ENCODE data around the gene MTG2. TPM values are rescaled to one million over a fixed set of nuclear protein-coding genes. Genes with fewer than 3 reads are reported as not detected.

The MTG2 gene
- polyA plus RNA-seq, 1 donor from 2014 or later: 36.1 TPM

DNA sequence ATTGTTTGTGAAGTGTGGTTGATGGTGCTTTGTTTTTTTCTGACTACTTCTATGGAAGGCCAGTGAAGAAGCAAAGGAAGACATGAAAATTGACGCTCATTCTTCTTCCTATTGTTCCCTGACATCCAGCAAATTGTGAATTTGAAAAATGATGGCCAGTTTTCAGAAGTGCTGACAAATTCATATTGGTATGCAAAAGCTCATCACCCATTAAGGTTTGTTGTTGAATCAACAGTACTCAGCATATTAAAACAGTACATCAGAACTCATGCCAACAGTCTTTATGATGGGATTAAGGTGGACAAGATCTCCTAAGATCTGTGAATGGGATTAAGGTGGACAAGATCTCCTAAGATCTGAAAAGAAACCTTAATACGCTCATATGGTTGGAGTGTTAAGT is 1.0 kb upstream of the MTG2 start:
- Histone ChIP-seq H3F3A (ENCODE audit: insufficient read depth, low read length, poor library complexity, severe bottlenecking) (peaks cover 5% of the 10 kb centered on the region), H3K27ac (ENCODE audit: low read length) (no peak overlapping the region), H3K9me2 (ENCODE audit: insufficient read depth, low read length) (no peaks in the 10 kb centered on the region), H3K4me2 (ENCODE audit: low read length) (peak overlapping the region; percentile 49), H3K4me3 (ENCODE audit: low read length) (peak overlapping the region; percentile 93), H4K20me1 (ENCODE audit: insufficient read depth) (no peaks in the 10 kb centered on the region), H2AFZ (ENCODE audit: low read depth, low read length) (no peak overlapping the region), H3K27me3 (ENCODE audit: insufficient read depth, low read depth, low read length) (no peaks in the 10 kb centered on the region), H3K79me2 (replicated peaks; ENCODE audit: insufficient read depth, low read length) (peaks cover 9% of the 10 kb centered on the region), H3K36me3 (ENCODE audit: insufficient read depth, low read length) (no peaks in the 10 kb centered on the region), H3K9me3 (ENCODE audit: low read length) (no peaks in the 10 kb centered on the region), H3K9ac (ENCODE audit: low read length) (no peak overlapping the region)
- TF ChIP-seq, protein P1, sequence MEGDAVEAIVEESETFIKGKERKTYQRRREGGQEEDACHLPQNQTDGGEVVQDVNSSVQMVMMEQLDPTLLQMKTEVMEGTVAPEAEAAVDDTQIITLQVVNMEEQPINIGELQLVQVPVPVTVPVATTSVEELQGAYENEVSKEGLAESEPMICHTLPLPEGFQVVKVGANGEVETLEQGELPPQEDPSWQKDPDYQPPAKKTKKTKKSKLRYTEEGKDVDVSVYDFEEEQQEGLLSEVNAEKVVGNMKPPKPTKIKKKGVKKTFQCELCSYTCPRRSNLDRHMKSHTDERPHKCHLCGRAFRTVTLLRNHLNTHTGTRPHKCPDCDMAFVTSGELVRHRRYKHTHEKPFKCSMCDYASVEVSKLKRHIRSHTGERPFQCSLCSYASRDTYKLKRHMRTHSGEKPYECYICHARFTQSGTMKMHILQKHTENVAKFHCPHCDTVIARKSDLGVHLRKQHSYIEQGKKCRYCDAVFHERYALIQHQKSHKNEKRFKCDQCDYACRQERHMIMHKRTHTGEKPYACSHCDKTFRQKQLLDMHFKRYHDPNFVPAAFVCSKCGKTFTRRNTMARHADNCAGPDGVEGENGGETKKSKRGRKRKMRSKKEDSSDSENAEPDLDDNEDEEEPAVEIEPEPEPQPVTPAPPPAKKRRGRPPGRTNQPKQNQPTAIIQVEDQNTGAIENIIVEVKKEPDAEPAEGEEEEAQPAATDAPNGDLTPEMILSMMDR (IDR thresholded peaks at IDR 0.05; ENCODE audit: poor library complexity, severe bottlenecking): no peak
- TF ChIP-seq RAD21 (conservative IDR thresholded peaks at IDR 0.05): no peak
- no peak for TF ChIP-seq MXI1 (conservative IDR thresholded peaks at IDR 0.05; ENCODE audit: poor library complexity, severe bottlenecking)
- no peak for TF ChIP-seq SMC3 (conservative IDR thresholded peaks at IDR 0.05; ENCODE audit: poor library complexity)
- TF ChIP-seq EZH2 (IDR thresholded peaks at IDR 0.05; ENCODE audit: borderline replicate concordance, insufficient read depth, low read length, poor library complexity, severe bottlenecking): no peak
- no peak for TF ChIP-seq REST (IDR thresholded peaks at IDR 0.05; ENCODE audit: borderline replicate concordance)
- no peak for TF ChIP-seq EP300 (conservative IDR thresholded peaks at IDR 0.05; ENCODE audit: poor library complexity, severe bottlenecking)
- no peak for TF ChIP-seq TAF1 (IDR thresholded peaks at IDR 0.05; ENCODE audit: low read depth)
- no peak for TF ChIP-seq POLR2AphosphoS5 (IDR thresholded peaks at IDR 0.05)

GRCh38 chr20:62183426-62184142 is 756 bp downstream of the MTG2 start:
- Histone ChIP-seq H3K9me3 (ENCODE audit: low read length) (no peaks in the 10 kb centered on the region), H3K36me3 (ENCODE audit: insufficient read depth, low read length) (no peaks in the 10 kb centered on the region), H3K4me2 (ENCODE audit: low read length) (peak overlapping the region; percentile 92), H3K9me2 (ENCODE audit: insufficient read depth, low read length) (no peaks in the 10 kb centered on the region), H3K4me3 (ENCODE audit: low read length) (peak overlapping the region; percentile 93), H3K27me3 (ENCODE audit: insufficient read depth, low read depth, low read length) (no peaks in the 10 kb centered on the region), H4K20me1 (ENCODE audit: insufficient read depth) (no peaks in the 10 kb centered on the region), H3K79me2 (replicated peaks; ENCODE audit: insufficient read depth, low read length) (peaks cover 18% of the 10 kb centered on the region), H2AFZ (ENCODE audit: low read depth, low read length) (peak overlapping the region; percentile 73), H3F3A (ENCODE audit: insufficient read depth, low read length, poor library complexity, severe bottlenecking) (peaks cover 5% of the 10 kb centered on the region), H3K9ac (ENCODE audit: low read length) (peak overlapping the region; percentile 88), H3K27ac (ENCODE audit: low read length) (peak overlapping the region; percentile 73)
- TF ChIP-seq POLR2AphosphoS5 (IDR thresholded peaks at IDR 0.05) (no peak), REST (IDR thresholded peaks at IDR 0.05; ENCODE audit: borderline replicate concordance) (no peak), EZH2 (IDR thresholded peaks at IDR 0.05; ENCODE audit: borderline replicate concordance, insufficient read depth, low read length, poor library complexity, severe bottlenecking) (no peak), MXI1 (conservative IDR thresholded peaks at IDR 0.05; ENCODE audit: poor library complexity, severe bottlenecking) (no peak), RAD21 (conservative IDR thresholded peaks at IDR 0.05) (no peak), EP300 (conservative IDR thresholded peaks at IDR 0.05; ENCODE audit: poor library complexity, severe bottlenecking) (no peak), TAF1 (IDR thresholded peaks at IDR 0.05; ENCODE audit: low read depth) (no peak)
- TF ChIP-seq, protein P1 (IDR thresholded peaks at IDR 0.05; ENCODE audit: poor library complexity, severe bottlenecking): no peak

All from neural cell (in vitro differentiated cells).